Placental pericyte (primary cell): ENCODE data around the gene C9orf85. TPM values are rescaled to one million over a fixed set of nuclear protein-coding genes. Genes with fewer than 3 reads are reported as not detected.

Experiments
- small RNA-seq: library from RNA; depleted of rRNA; stranded (forward); fragments of <200 nt; gene quantifications from one replicate; pipeline ENCODE3, GENCODE V24; 2012; ENCODE audit warnings: low replicate concordance
- total RNA-seq: library from RNA; depleted of rRNA; stranded (reverse); fragments of >200 nt; gene quantifications from 2 replicates; pipeline ENCODE4 v1.2.3, GENCODE V29; 2012

Gene C9orf85, protein sequence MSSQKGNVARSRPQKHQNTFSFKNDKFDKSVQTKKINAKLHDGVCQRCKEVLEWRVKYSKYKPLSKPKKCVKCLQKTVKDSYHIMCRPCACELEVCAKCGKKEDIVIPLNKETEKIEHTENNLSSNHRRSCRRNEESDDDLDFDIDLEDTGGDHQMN
- 9.3 and 14.2 TPM in 2 replicates for total RNA-seq

DNA sequence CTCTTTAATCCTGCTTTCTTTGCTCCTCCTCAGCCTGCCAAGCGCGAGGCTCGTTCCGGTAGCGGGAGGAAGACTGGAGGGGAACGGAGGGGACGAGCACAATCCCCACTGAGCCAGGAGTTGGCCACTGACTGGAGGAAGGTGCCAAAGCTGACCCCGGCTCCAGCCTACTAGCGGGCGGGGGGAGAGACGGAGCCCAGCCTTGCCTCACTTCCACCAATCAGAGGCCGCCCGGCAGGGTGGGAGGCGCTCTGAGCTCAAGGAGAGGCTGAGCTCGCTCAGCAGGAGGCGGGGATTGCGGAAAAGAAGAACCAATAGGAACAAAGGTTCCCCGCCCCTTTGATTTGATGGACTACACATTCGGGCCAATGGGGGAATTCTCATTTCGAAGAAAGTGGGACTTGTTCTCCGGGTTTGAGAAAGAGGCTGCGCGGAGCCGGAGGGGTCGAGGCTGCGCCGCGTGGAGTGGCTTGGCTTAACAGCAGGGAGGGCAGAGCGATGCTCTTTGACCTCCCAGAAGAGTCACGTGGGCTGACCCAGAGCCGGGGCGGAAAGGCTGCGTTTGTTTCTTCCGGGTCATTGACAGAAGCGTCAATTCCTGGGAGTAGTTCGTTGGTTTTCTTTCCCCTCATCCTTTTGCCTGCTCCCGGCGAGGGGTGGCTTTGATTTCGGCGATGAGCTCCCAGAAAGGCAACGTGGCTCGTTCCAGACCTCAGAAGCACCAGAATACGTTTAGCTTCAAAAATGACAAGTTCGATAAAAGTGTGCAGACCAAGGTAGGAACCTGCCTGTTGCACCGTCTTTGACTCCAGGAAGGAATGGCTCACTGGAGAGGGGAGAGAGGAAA is at the start of gene C9orf85, which contains the start of gene ABHD17B:
Gene C9orf85 (plus strand): TSS at position 579 of the 847 bp plus-strand sequence. CDS start 96 bp downstream, at position 675.
Gene ABHD17B (minus strand): TSS at position 133 of the 847 bp plus-strand sequence. CDS start 36,113 bp downstream, outside the sequence.

Small RNA genes lying within 50 kb of the gene (small RNA-seq; reads per million reads assigned to genes)
- not detected for gene HSPB1P1
- not detected for gene RF00019

Other genes starting within 250 kb of the C9orf85 start
- gene CEMIP2, start 143.1 kb upstream of the C9orf85 start, total RNA-seq = 183 and 607 TPM in 2 replicates
- gene ABHD17B, start 446 bp upstream of the C9orf85 start, total RNA-seq = 15.8 and 29.1 TPM in 2 replicates
- gene C9orf57, start 149.0 kb downstream of the C9orf85 start, total RNA-seq = not detected in 2 replicates
- under 0.01 and 0.57 TPM in 2 replicates for gene GDA, start 237.8 kb downstream of the C9orf85 start, total RNA-seq